K562 (cell line): ENCODE data around the gene SOX21. TPM values are rescaled to one million over a fixed set of nuclear protein-coding genes. Genes with fewer than 3 reads are reported as not detected.
A peak's percentile ranks its signal among the peaks of the same experiment; 100 is the strongest.

Experiments
- ATAC-seq: fragments of 200-7000 bp; cut with Tn5 transposase; 3 replicates; pipeline ENCODE4 v1.9.1; 2020; ENCODE audit warnings: moderate library complexity
- BruUV-seq: library from RNA; stranded (reverse); fragments of 400-500 nt; replicated peaks from 2 replicates; lab custom pipeline; 2021; lab: Mats Ljungman, UMichigan
- CTCF ChIA-PET: fragments of 300-600 bp; formaldehyde crosslinking; extraction: SDS; loops from one replicate; lab custom pipeline; 2021; ENCODE audit warnings: low intra/inter-chr PET ratio; lab: Yijun Ruan, JAX
- POLR2A ChIA-PET: fragments of 300-600, 350-650 bp; sonication (Branson Sonifier 250); formaldehyde crosslinking; extraction: SDS; loops from one replicate; lab custom pipeline; 2021; ENCODE audit warnings: antibody characterized with exemption, inconsistent platforms; lab: Yijun Ruan, JAX
- DNase-seq, 4 experiments: peaks; one replicate each; pipeline versions ENCODE4 v3.0.0 to v3.0.0-alpha.2; 2011 to 2018; ENCODE audit warnings: low spot score in 3 of 4, mixed read lengths in 3 of 4; ENCODE audit errors: extremely low read depth in 1 of 4
- FAIRE-seq: peaks from 2 replicates; lab custom pipeline; 2011; peaks lifted over from hg19 to GRCh38; lab: Jason Lieb, UNC
- H2AFZ ChIP-seq: 2 replicates; pipeline ENCODE4 v1.6.0; 2011; ENCODE audit warnings: low read depth, low read length, control low read depth, inconsistent platforms
- H3K27ac ChIP-seq: fragments of 200-600 bp; 3 replicates; pipeline ENCODE4 v1.8.0; 2011; ENCODE audit warnings: low read depth, mild to moderate bottlenecking, control low read depth, inconsistent platforms, low read length, moderate library complexity, mixed read lengths; ENCODE audit errors: extremely low read depth
- H3K27me3 ChIP-seq, 2 experiments: fragments of 300-600 bp in 1 of 2; 2 replicates in 1 of 2; 3 replicates in 1 of 2; pipeline versions ENCODE4 v1.6.0 to v1.8.0; 2011; ENCODE audit warnings: inconsistent platforms in 2 of 2, low read length in 2 of 2, mild to moderate bottlenecking in 1 of 2, mixed read lengths in 1 of 2, moderate library complexity in 1 of 2; ENCODE audit not compliant: control insufficient read depth in 2 of 2, insufficient read depth in 2 of 2
- H3K36me3 ChIP-seq: fragments of 300-600 bp; 3 replicates; pipeline ENCODE4 v1.8.0; 2011; ENCODE audit warnings: mild to moderate bottlenecking, low read length, inconsistent platforms; ENCODE audit not compliant: control insufficient read depth, insufficient read depth
- H3K4me1 ChIP-seq, 2 experiments: fragments of 200-600 bp in 1 of 2; replicated peaks in 1 of 2; 2 replicates in 1 of 2; 3 replicates in 1 of 2; pipeline versions ENCODE4 v1.5.1 to v1.8.0; 2011; ENCODE audit warnings: inconsistent platforms in 2 of 2, low read length in 2 of 2, mild to moderate bottlenecking in 1 of 2, mixed read lengths in 1 of 2, moderate library complexity in 1 of 2; ENCODE audit not compliant: control insufficient read depth in 2 of 2, insufficient read depth in 2 of 2
- H3K4me2 ChIP-seq: 2 replicates; pipeline ENCODE4 v1.6.1; 2011; ENCODE audit warnings: low read length, control low read depth, inconsistent platforms, mixed read lengths; ENCODE audit not compliant: insufficient read depth
- H3K4me3 ChIP-seq: fragments of 200-600 bp; sonication (generic), shearing (Covaris generic); 2 replicates; pipeline ENCODE4 v1.5.1; 2016; ENCODE audit warnings: control low read depth, inconsistent platforms
- H3K79me2 ChIP-seq: fragments of 200-600 bp; 3 replicates; pipeline ENCODE4 v1.8.0; 2011; ENCODE audit warnings: low read length, inconsistent platforms; ENCODE audit not compliant: control insufficient read depth, insufficient read depth
- H3K9ac ChIP-seq, 2 experiments: 2 replicates each; pipeline versions ENCODE4 v1.6.0 to v1.6.1; 2011; ENCODE audit warnings: low read depth in 2 of 2, low read length in 2 of 2, control low read depth in 1 of 2, inconsistent platforms in 1 of 2, mild to moderate bottlenecking in 1 of 2, mixed read lengths in 1 of 2; ENCODE audit not compliant: insufficient read depth in 1 of 2
- H3K9me1 ChIP-seq: one replicate; pipeline ENCODE4 v1.6.0; 2011; ENCODE audit warnings: inconsistent platforms, mild to moderate bottlenecking, low read length, moderate library complexity; ENCODE audit not compliant: control insufficient read depth, insufficient read depth
- H3K9me3 ChIP-seq: replicated peaks from 2 replicates; pipeline ENCODE4 v1.5.1; 2011; ENCODE audit warnings: low read depth, low read length, inconsistent platforms; ENCODE audit not compliant: control insufficient read depth, insufficient read depth
- H4K20me1 ChIP-seq: replicated peaks from 2 replicates; pipeline ENCODE4 v1.6.1; 2011; ENCODE audit warnings: low read length, inconsistent platforms, mixed read lengths; ENCODE audit not compliant: control insufficient read depth, insufficient read depth
- E2F6 ChIP-seq, 2 experiments: IDR thresholded peaks; 2 replicates each; pipeline ENCODE4 v1.6.1; 2011; ENCODE audit warnings: borderline replicate concordance in 1 of 2, control low read depth in 1 of 2, low read depth in 1 of 2, low read length in 1 of 2, mild to moderate bottlenecking in 1 of 2, mixed read lengths in 1 of 2, moderate library complexity in 1 of 2; ENCODE audit not compliant: insufficient read depth in 1 of 2, insufficient read length in 1 of 2, poor library complexity in 1 of 2, severe bottlenecking in 1 of 2; ENCODE audit errors: extremely low read depth in 1 of 2
- EP400 ChIP-seq: fragments of 450-650 bp; IDR thresholded peaks from 2 replicates; pipeline ENCODE4 v1.6.1; 2017; ENCODE audit warnings: antibody characterized with exemption, mild to moderate bottlenecking, moderate library complexity
- FIP1L1 ChIP-seq: fragments of 200-400 bp; formaldehyde crosslinking; IDR thresholded peaks from 2 replicates; pipeline ENCODE4 v1.6.1; 2018; ENCODE audit warnings: mild to moderate bottlenecking, low read depth, low read length; ENCODE audit not compliant: poor library complexity, severe bottlenecking
- MCM3 ChIP-seq: fragments of 450-650 bp; IDR thresholded peaks from 2 replicates; pipeline ENCODE4 v1.6.1; 2016
- NCOA6 ChIP-seq: fragments of 450-650 bp; IDR thresholded peaks from 2 replicates; pipeline ENCODE4 v1.6.1; 2017; ENCODE audit warnings: mild to moderate bottlenecking
- TSHZ1 ChIP-seq: fragments of 250-450 bp; sonication (Bioruptor Pico); IDR thresholded peaks from 2 replicates; pipeline ENCODE4 v1.4.0; 2020; ENCODE audit warnings: mild to moderate bottlenecking, moderate library complexity
- WGBS: fragments of 100-300 bp; shearing (Covaris generic); methylation state at CpG from one replicate; pipeline ENCODE4 v1.1.6; 2016; ENCODE audit warnings: low coverage, mixed read lengths; ENCODE audit not compliant: insufficient coverage; ENCODE audit errors: missing lambda C conversion rate; 5-methylcytosine and 5-hydroxymethylcytosine counted together
- in situ Hi-C: fragments of 300-500 bp; cut with MboI; formaldehyde crosslinking; loops from 4 replicates; pipeline ENCODE4 v1.15.0; 2018; ENCODE audit warnings: inconsistent platforms, mixed read lengths
- intact Hi-C: fragments of 100-400 bp; cut with micrococcal nuclease; formaldehyde crosslinking; loops from 2 replicates; pipeline ENCODE4 v1.14.2; 2022
- polyA plus RNA-seq, 8 experiments: library from polyadenylated mRNA; depleted of rRNA in 4 of 8; stranded (reverse) in 5 of 8; unstranded in 3 of 8; fragments of >200 nt; fragmentation: Nextera tagmentation in 2 of 8; fragmentation: Illumina TruSeq in 1 of 8; extraction: Ambion mirVana in 2 of 8; extraction: Trizol in 1 of 8; gene quantifications; 2 replicates each; pipeline versions ENCODE4 v1.2.1 to v1.2.3, GENCODE V29; 2011 to 2014; ENCODE audit warnings: inconsistent platforms in 1 of 8, missing spikeins in 1 of 8
- total RNA-seq, 7 experiments: library from RNA; depleted of rRNA in 6 of 7; stranded (reverse); fragments of >200 nt in 6 of 7; fragmentation: Illumina TruSeq in 2 of 7; extraction: Trizol in 2 of 7; gene quantifications; 2 replicates each; pipeline versions ENCODE4 v1.2.1 to v1.2.3, GENCODE V29; 2011 to 2021; ENCODE audit warnings: low replicate concordance in 1 of 7

SOX21 gene
- total and polyA plus RNA-seq, 9 of the 15 experiments (the other 6 are each of a cell fraction or from before 2014, with no cell fraction given) = 0.07 TPM; not detected in 8

GRCh38 chr13:94711561-94712286 is 621 bp downstream of the SOX21 start:
- no peaks in the 10 kb centered on the region for H3K9me1 ChIP-seq
- H3K4me3 ChIP-seq = no peak overlapping the region
- TF ChIP-seq EP400 (no peak), TSHZ1 (no peak), E2F6 (IDR thresholded peaks at IDR 0.05; ENCODE audit: borderline replicate concordance in 1 of 2, extremely low read depth in 1 of 2, insufficient read depth in 1 of 2, insufficient read length in 1 of 2, low read depth in 1 of 2, low read length in 1 of 2, poor library complexity in 1 of 2, severe bottlenecking in 1 of 2) (peak in 1 of 2 experiments; percentile 20), MCM3 (no peak), NCOA6 (0 out of 2 replicates have a peak, but pooled peaks have one; percentile 35), FIP1L1 (peak; percentile 40)
- TF ChIP-seq, all 486 proteins: peak for 3
- H2AFZ ChIP-seq = peak overlapping the region; percentile 79
- peak; percentile 48 for ATAC-seq
- DNase-seq = peak; percentile 27 to 48 (median 43)
- no peak overlapping the region for H3K27ac ChIP-seq
- ChIA-PET CTCF (no interaction called here), POLR2A (interaction anchor here (0.6 kb wide), 1 partner anchor 51 kb away, joined by 3 read pairs; no protein-coding TSS in a partner anchor)
- in situ Hi-C loops (no loop called here), intact Hi-C loops (loop anchor here (1.0 to 2.0 kb wide), 2 partner anchors 37 to 91 kb away; no protein-coding TSS in a partner anchor)
- peaks cover 22 to 36% of the 10 kb centered on the region in 2 experiments; a peak in 4 of 5 replicates for H3K27me3 ChIP-seq
- 23% methylated on average over 43 of the region's 97 CpGs for WGBS
- peak overlapping the region; percentile 46; the same call in 1 of the 2 replicates for H3K4me2 ChIP-seq
- peak overlapping the region in 1 of 2 experiments; percentile 85; a peak in 2 of 4 replicates for H3K9ac ChIP-seq
- no peaks in the 10 kb centered on the region for H3K36me3 ChIP-seq
- no peaks in the 10 kb centered on the region for H3K9me3 ChIP-seq
- BruUV-seq = no TSS peak
- no peak for FAIRE-seq
- no peaks in the 10 kb centered on the region for H3K79me2 ChIP-seq
- H4K20me1 ChIP-seq = no peaks in the 10 kb centered on the region
- peaks cover 2 to 37% of the 10 kb centered on the region in 2 experiments; a peak in 2 of 5 replicates for H3K4me1 ChIP-seq
